NCI-H2196 treated with DMSO at 0.1 percent for 48 hours (cell line): ENCODE results near the gene HIRA.
"Not testable (repeated sequence)": the region's sequence is repeated elsewhere in the genome, so short reads cannot be mapped to it uniquely, and the experiment has no call there.

Experiments
- DNase-seq: peaks from one replicate; lab custom pipeline; 2025; ENCODE audit not compliant: unreplicated experiment; lab: John Stamatoyannopoulos, UW

HIRA gene

GRCh38 chr22:19463491-19464469 lies 32.2 kb upstream of the HIRA start:
- no peak for DNase-seq

- DNase-seq, result no peak
Observed at GRCh38 chr22:19463008-19463407, 31.5 kb upstream of the HIRA start.

- no peak for DNase-seq
Observed at GRCh38 chr22:19461506-19461905, 30.0 kb upstream of the HIRA start.

- no peak for DNase-seq
Observed at GRCh38 chr22:19460036-19460435, 28.5 kb upstream of the HIRA start.

GRCh38 chr22:19457828-19458428 lies 26.4 kb upstream of the HIRA start:
- no peak for DNase-seq

- no peak for DNase-seq
Observed at GRCh38 chr22:19456541-19456940, 25.0 kb upstream of the HIRA start.

- DNase-seq, result no peak
Observed at GRCh38 chr22:19455585-19456370, 24.2 kb upstream of the HIRA start.

- DNase-seq, result no peak
Observed at GRCh38 chr22:19455033-19455432, 23.5 kb upstream of the HIRA start.

- DNase-seq, result no peak
Observed at GRCh38 chr22:19454156-19454555, 22.6 kb upstream of the HIRA start.

GRCh38 chr22:19453718-19454117 lies 22.2 kb upstream of the HIRA start:
- DNase-seq, result no peak

GRCh38 chr22:19451570-19451969 lies 20.0 kb upstream of the HIRA start:
- DNase-seq, result no peak

GRCh38 chr22:19450363-19451175 lies 19.0 kb upstream of the HIRA start:
- no peak for DNase-seq

- no peak for DNase-seq
Observed at GRCh38 chr22:19449422-19449767, 17.9 kb upstream of the HIRA start.

- DNase-seq, result no peak
Observed at GRCh38 chr22:19448739-19449421, 17.3 kb upstream of the HIRA start.

GRCh38 chr22:19448076-19448607 lies 16.6 kb upstream of the HIRA start:
- no peak for DNase-seq

- DNase-seq, result peak; percentile 78
Observed at GRCh38 chr22:19447330-19448075, 16.0 kb upstream of the HIRA start, which contains the start of gene C22orf39. Gene C22orf39 (minus strand): TSS chr22:19447711. CDS start chr22:19447688, 23 bp downstream.

GRCh38 chr22:19446603-19447329 lies 15.2 kb upstream of the HIRA start:
- no peak for DNase-seq

GRCh38 chr22:19445279-19445982 lies 13.9 kb upstream of the HIRA start:
- DNase-seq, result not testable (repeated sequence)
